ENCODE data around the gene APOD. TPM values are rescaled to one million over a fixed set of nuclear protein-coding genes. Genes with fewer than 3 reads are reported as not detected.

APOD gene
- total RNA-seq, 4 donors from 2014 or later: 22.3 to 68.2 (median 35.6) TPM

DNA sequence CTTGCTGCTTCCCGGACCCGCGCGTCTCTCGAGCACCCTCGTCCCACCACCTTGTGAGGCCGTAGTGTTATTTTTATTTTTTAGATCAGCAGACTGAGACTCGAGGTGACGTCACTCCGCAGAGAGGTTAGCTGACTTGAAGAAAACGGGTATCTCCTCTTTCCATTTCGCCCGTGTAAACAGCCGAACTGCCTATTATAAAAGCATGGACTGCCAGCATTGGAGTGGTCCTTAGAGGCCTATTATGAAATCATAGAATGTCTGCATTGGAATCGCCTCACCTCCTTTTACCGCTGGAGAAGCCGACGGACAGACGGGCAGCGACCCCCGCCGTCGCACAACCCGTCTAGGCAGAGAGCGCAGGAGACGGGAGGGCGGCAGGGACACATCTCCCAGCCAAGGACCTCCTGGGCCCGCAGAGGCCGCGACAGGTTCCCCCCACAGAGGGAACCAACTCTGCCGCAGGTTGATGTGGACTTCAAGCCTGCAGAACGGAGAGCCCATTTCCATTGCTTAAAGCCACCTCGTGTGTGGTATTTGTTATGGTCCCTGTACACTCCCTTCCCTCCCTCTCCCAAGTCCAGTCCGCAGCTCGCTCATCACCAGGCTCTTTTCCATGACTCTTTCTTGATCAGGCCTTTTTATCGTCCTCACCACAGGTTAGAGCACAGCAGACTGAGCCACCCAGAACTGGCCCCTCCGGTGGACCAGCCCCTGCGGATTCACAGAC lies 40.1 kb downstream of the APOD start:
- H3K4me1 ChIP-seq: peaks cover 0 to 64% (median 13%) of the 10 kb centered on the region in 4 donors
- H3K36me3 ChIP-seq: no peaks in the 10 kb centered on the region
- H3K4me3 ChIP-seq: peak overlapping the region; percentile 81 to 87 (median 84)
- peak overlapping the region; percentile 83 to 98 (median 94) for H3K27ac ChIP-seq
- no peaks in the 10 kb centered on the region for H3K9me3 ChIP-seq
- peak in 1 of 3 donors; percentile 54 for DNase-seq
- no peak for TF ChIP-seq POLR2A (IDR thresholded peaks at IDR 0.05)
- TF ChIP-seq, protein P1, sequence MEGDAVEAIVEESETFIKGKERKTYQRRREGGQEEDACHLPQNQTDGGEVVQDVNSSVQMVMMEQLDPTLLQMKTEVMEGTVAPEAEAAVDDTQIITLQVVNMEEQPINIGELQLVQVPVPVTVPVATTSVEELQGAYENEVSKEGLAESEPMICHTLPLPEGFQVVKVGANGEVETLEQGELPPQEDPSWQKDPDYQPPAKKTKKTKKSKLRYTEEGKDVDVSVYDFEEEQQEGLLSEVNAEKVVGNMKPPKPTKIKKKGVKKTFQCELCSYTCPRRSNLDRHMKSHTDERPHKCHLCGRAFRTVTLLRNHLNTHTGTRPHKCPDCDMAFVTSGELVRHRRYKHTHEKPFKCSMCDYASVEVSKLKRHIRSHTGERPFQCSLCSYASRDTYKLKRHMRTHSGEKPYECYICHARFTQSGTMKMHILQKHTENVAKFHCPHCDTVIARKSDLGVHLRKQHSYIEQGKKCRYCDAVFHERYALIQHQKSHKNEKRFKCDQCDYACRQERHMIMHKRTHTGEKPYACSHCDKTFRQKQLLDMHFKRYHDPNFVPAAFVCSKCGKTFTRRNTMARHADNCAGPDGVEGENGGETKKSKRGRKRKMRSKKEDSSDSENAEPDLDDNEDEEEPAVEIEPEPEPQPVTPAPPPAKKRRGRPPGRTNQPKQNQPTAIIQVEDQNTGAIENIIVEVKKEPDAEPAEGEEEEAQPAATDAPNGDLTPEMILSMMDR (IDR thresholded peaks at IDR 0.05): no peak
- H3K27me3 ChIP-seq: no peaks in the 10 kb centered on the region

DNA sequence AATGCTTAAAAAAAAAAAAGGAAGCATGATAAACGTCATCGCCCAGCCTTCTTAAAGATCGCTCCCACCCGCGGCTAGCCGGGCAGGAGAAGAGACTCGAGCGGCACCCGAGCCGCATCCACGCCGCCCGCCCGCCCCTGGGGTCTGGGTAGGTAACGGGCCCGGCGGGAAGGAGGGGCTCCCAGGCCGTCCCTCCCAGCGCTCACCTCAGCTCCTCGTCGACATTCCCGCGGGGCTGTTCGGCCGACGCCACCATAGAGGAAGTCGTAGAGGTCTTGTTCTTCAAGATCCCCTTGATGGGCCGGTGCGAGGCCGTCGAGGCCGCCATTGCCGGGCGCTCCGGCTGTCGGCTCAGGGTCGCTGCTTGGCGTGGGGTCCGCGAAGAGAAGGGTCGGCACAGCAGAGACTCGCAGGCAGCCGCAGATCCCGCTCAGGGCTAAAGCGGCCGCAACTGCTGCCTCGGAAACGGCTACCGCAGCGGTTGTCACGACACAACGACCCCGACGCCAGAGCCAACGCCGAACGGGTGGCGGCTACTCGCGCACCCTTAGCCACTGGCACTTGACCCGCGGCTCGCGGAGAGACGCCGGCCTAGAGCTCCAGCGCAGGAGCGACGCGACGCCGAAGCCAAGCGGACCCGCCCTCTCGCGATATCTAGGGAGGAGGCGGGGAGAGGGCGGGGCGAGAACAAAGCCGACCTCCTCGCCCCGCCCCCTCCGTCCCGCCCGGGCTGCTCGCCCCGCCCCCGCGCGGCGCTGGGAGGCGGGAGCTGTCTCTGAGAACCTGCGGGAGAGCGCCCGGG lies 40.8 kb downstream of the APOD start, which contains the start of gene PPP1R2:
TSS of gene PPP1R2 (minus strand) at position 628 of the 802 bp plus-strand sequence. CDS start at position 328, 300 bp downstream.
- peaks cover 0 to 58% (median 13%) of the 10 kb centered on the region in 4 donors for H3K4me1 ChIP-seq
- H3K4me3 ChIP-seq: peak within 1 kb of the TSS; percentile 81 to 87 (median 84)
- peak within 1 kb of the TSS; percentile 83 to 98 (median 94) for H3K27ac ChIP-seq
- H3K9me3 ChIP-seq: no peaks in the 10 kb centered on the region
- peak; percentile 95 to 97 (median 95) for DNase-seq
- no peaks in the 10 kb centered on the region for H3K36me3 ChIP-seq
- no peaks in the 10 kb centered on the region for H3K27me3 ChIP-seq
- TF ChIP-seq POLR2A (IDR thresholded peaks at IDR 0.05): peak; percentile 95 to 98
- TF ChIP-seq, protein P1 (IDR thresholded peaks at IDR 0.05): no peak

DNA sequence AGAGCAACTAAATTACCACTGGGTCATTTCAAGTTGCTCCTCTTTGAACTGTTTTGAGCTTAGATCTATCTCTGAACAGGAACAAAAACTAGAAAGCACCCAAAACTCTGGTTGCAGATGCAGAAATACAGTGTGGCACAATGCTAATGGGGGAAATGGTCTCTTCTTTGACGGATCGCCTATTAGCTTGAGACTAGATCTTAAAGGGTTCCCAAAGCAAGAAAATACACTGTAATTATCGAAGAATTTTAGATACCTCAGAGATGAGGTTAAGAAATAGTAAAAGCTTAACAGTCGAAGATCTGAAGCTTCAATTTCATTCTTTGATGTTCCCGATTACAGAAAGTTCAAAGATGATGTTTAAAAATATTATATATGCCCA lies 41.4 kb downstream of the APOD start:
- Histone ChIP-seq H3K27me3 (no peaks in the 10 kb centered on the region), H3K27ac (peak overlapping the region in 3 of 4 donors; percentile 83 to 98 (median 96)), H3K36me3 (no peaks in the 10 kb centered on the region), H3K4me1 (peaks cover 0 to 56% (median 13%) of the 10 kb centered on the region in 4 donors), H3K4me3 (peak overlapping the region; percentile 81 to 87 (median 84)), H3K9me3 (no peaks in the 10 kb centered on the region)
- TF ChIP-seq POLR2A (IDR thresholded peaks at IDR 0.05): no peak
- TF ChIP-seq, protein P1 (IDR thresholded peaks at IDR 0.05): no peak
- DNase-seq: no peak

DNA sequence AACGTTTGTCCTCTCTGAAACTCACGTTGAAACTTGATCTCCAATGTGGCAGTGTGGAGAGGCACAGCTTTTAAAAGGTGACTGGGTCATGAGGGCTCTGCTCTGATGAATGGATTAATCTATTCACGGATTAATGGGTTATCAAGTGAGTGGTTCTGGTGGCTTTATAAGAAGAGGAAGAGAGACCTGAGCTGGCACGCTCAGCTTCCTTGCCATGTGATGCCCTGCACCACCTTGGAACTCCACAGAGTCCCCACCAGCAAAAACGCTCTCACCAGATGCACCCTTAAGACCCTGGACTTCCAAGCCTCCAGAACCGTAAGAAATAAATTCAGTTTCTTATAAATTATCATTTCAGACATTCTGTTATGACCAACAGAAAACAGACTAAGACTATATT lies 43.2 kb downstream of the APOD start:
- peak in 2 of 3 donors; percentile 57 to 64 for DNase-seq
- TF ChIP-seq, protein P1 (IDR thresholded peaks at IDR 0.05): no peak
- no peak for TF ChIP-seq POLR2A (IDR thresholded peaks at IDR 0.05)
- no peaks in the 10 kb centered on the region for H3K9me3 ChIP-seq
- H3K27ac ChIP-seq: peak overlapping the region in 1 of 4 donors; percentile 98
- no peaks in the 10 kb centered on the region for H3K27me3 ChIP-seq
- H3K4me3 ChIP-seq: peak overlapping the region in 3 of 4 donors; percentile 23 to 87 (median 81)
- H3K4me1 ChIP-seq: peaks cover 0 to 44% (median 8%) of the 10 kb centered on the region in 4 donors
- H3K36me3 ChIP-seq: no peaks in the 10 kb centered on the region

DNA sequence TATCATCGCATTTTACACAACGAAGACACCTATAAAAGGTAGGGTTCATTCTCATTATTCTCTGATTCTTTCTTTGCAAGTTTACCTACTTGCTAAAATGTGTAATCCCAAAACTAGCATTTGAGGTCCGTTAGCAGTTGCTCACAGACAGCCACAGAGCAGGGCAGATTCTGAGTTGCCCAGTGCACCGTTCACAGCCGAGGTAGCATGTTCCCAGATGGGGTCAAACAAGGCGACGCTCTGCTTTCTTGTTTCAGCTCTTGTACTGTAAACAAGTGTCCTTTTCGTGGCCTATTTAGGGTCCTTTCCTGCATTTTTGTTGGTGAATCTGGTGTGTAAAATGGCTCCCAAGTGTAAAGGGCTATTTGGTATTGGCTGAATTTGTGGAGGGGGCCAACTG lies 43.7 kb downstream of the APOD start:
- no peaks in the 10 kb centered on the region for H3K36me3 ChIP-seq
- peak overlapping the region in 2 of 4 donors; percentile 81 to 87 for H3K4me3 ChIP-seq
- peaks cover 0 to 43% (median 8%) of the 10 kb centered on the region in 4 donors for H3K4me1 ChIP-seq
- H3K9me3 ChIP-seq: no peaks in the 10 kb centered on the region
- DNase-seq: no peak
- TF ChIP-seq POLR2A (IDR thresholded peaks at IDR 0.05): no peak
- TF ChIP-seq, protein P1 (IDR thresholded peaks at IDR 0.05): no peak
- H3K27ac ChIP-seq: peak overlapping the region in 1 of 4 donors; percentile 98
- no peaks in the 10 kb centered on the region for H3K27me3 ChIP-seq
